Measurements from ENCODE around the gene BRD4.

DNA sequence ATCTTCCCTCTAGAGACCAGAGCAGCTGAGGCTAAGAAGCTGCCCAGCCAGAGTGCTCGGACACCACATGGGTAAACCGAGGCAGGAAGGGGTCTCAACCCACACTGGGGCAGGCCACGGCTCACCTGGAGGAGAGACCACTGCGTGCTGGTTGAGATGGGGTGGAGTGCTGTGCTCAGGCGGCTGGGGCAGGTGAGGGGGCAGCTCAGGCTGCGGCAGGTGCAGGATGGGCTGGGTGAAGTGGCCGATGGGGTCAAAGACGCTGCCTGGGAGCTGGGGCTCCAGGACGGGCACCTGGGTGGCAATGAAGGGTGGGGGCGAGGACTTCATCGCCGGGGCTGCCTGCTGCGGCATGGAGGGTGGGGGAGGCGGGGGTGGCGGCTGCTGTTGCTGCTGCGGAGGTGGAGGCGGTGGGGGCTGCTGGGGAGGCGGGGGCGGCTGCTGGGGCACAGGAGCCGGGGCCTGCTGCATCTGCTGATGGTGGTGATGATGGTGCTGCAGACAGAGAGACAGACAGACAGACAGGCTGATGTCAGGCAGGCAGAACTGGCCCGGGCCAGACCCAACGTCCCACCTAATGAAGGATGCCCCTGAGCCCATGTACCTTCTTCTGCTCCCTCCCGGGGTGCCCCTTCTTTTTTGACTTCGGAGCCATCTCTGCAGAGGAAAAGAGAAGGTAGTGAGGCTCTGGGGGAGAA lies 88.1 kb downstream of the BRD4 start:
- TF ChIP-seq MYC (IDR thresholded peaks at IDR 0.05; ENCODE audit: insufficient read depth, insufficient read length, insufficient replicate concordance, low read length, severe bottlenecking) (no peak), EP300 (IDR thresholded peaks at IDR 0.05; ENCODE audit: borderline replicate concordance in 1 of 2, control insufficient read depth in 1 of 2, low read depth in 2 of 2, low read length in 2 of 2) (no peak), NR2C1 (IDR thresholded peaks at IDR 0.05) (no peak), EZH2 (IDR thresholded peaks at IDR 0.05; ENCODE audit: borderline replicate concordance, control insufficient read depth, low read depth, low read length) (no peak), RAD21 (IDR thresholded peaks at IDR 0.05; ENCODE audit: insufficient read depth, low read depth, low read length) (no peak), POLR2A (IDR thresholded peaks at IDR 0.05; ENCODE audit: low read depth, low read length) (0 out of 2 replicates have a peak, but pooled peaks have one; percentile 29), SIN3A (IDR thresholded peaks at IDR 0.05; ENCODE audit: low read depth, low read length) (no peak), KDM1A (IDR thresholded peaks at IDR 0.05; ENCODE audit: borderline replicate concordance) (no peak)
- TF ChIP-seq, protein P1, sequence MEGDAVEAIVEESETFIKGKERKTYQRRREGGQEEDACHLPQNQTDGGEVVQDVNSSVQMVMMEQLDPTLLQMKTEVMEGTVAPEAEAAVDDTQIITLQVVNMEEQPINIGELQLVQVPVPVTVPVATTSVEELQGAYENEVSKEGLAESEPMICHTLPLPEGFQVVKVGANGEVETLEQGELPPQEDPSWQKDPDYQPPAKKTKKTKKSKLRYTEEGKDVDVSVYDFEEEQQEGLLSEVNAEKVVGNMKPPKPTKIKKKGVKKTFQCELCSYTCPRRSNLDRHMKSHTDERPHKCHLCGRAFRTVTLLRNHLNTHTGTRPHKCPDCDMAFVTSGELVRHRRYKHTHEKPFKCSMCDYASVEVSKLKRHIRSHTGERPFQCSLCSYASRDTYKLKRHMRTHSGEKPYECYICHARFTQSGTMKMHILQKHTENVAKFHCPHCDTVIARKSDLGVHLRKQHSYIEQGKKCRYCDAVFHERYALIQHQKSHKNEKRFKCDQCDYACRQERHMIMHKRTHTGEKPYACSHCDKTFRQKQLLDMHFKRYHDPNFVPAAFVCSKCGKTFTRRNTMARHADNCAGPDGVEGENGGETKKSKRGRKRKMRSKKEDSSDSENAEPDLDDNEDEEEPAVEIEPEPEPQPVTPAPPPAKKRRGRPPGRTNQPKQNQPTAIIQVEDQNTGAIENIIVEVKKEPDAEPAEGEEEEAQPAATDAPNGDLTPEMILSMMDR (IDR thresholded peaks at IDR 0.05 in 2 of 3, conservative IDR thresholded peaks at IDR 0.05 in 1 of 3; ENCODE audit: control insufficient read depth in 2 of 3, extremely low read depth in 1 of 3, insufficient read depth in 1 of 3, low read depth in 3 of 3, low read length in 3 of 3): no peak
- TF ChIP-seq, protein P2, sequence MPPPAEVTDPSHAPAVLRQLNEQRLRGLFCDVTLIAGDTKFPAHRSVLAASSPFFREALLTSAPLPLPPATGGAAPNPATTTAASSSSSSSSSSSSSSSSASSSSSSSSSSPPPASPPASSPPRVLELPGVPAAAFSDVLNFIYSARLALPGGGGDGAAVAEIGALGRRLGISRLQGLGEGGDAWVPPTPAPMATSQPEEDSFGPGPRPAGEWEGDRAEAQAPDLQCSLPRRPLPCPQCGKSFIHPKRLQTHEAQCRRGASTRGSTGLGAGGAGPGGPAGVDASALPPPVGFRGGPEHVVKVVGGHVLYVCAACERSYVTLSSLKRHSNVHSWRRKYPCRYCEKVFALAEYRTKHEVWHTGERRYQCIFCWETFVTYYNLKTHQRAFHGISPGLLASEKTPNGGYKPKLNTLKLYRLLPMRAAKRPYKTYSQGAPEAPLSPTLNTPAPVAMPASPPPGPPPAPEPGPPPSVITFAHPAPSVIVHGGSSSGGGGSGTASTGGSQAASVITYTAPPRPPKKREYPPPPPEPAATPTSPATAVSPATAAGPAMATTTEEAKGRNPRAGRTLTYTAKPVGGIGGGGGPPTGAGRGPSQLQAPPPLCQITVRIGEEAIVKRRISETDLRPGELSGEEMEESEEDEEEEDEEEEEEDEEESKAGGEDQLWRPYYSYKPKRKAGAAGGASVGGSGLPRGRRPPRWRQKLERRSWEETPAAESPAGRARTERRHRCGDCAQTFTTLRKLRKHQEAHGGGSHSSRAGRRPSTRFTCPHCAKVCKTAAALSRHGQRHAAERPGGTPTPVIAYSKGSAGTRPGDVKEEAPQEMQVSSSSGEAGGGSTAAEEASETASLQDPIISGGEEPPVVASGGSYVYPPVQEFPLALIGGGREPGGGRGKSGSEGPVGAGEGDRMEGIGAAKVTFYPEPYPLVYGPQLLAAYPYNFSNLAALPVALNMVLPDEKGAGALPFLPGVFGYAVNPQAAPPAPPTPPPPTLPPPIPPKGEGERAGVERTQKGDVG (CRISPR knock-in tag; IDR thresholded peaks at IDR 0.05): no peak
